ENCODE results near the gene EPX.

EPX gene

DNA sequence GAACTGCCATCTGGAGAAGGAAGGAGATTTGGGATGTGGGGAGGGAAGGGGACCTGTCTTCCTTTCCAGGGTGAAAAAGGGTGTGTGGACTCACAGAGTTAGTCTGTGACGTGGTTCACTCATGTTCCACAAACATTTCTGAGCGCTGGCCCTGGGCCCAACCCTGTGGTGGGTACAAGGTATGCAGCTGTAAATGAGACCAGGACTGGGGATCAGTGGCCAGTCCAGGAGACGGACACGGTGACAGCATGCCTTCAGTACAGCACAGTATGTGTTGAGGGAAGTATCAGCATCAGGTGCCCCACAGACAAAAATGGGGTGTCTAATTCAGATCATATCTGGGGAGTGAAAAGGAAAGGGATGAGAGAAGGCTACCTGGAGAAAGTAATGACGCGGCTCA, 5.5 kb upstream of the EPX start:
- DNase-seq: no peak

- DNase-seq: no peak
These were observed 4.9 kb upstream of the EPX start for GRCh38 chr17:58187675-58188074.

DNA sequence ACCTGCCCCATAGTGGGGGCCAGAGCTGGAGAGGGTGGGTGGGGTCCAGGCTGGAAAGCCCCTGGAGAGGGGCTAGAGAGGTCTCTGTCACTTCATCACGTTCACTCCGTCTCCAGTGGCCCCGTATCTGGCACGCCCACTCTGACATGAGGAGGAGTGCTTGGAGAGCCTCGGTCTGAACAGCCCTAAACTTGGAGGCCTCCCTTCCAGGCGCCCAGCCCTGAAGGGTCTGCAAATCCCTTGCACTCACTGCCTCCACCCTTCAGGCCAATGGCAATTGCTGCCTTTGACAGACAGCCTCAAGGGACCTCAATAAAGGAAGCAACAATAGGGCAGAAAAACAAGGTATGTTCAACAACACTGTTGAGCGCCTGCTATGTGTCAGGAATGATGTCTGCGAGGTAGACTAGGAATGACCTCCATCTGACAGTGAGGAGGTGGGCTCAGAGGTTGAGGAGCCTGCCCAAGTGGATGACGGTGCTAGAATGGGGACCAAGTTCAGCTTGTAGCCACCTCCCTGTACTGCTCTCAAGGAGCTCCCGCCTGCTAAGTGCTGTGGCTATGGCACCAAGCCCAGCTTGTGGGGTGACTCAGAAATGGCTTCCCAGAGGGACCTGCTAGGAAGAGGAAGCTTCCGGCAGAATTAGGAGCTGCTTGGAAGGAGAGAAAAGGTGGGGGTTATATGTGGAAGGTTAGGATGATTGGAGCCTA, 2.9 kb upstream of the EPX start:
- DNase-seq: no peak

- DNase-seq: no peak
These were observed 1.2 kb upstream of the EPX start for GRCh38 chr17:58191241-58191896.

GRCh38 chr17:58193641-58194255, 1.2 kb downstream of the EPX start:
- no peak for DNase-seq

DNA sequence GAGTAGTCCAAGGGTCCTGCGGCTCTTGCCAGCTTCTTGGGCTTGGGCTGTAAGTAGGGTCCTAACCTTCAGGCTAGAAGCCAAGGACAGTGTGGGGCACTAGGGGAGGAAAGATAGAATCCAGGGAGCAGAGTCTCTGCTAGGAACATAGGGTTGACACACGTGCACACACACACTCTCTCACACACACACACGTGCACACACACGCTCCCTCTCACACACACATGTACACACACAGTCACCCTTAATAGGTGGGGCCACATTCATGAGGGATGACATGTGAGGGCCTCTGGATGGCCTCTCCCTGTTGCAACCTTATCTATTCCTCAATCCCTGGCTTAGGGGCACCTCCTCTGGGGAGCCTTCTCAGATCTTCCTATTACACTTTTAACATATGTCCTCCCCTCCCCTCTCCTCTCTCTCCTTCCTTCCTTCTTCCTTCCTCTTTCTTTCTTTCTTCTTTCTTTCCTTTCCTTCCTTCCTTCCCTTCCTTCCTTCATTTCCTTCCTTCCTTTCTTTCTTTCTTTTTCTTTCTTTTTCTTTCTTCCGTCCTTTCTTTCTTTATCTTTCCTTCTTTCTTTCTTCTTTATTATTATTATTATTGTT, 3.1 kb downstream of the EPX start:
- DNase-seq: no peak

DNA sequence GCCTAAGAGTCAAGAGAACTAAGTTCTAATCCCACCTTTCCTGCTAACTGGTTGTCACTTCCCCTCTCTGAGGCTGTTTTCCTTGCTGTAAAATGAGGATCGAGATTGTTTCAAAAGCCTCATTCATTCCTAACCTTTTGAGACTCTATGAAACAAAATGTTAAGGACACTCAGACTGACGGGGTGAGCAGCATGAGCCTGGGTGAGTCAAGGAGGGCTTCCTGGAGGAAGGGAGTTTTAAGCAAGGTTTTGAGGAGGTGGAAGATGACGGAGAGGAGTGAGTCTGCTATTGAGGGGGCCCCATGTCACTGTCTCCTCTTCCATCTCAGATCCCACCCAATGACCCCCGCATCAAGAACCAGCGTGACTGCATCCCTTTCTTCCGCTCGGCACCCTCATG, 4.1 kb downstream of the EPX start:
- DNase-seq: no peak

GRCh38 chr17:58200024-58200633, 7.6 kb downstream of the EPX start:
- DNase-seq: peak; percentile 44

DNA sequence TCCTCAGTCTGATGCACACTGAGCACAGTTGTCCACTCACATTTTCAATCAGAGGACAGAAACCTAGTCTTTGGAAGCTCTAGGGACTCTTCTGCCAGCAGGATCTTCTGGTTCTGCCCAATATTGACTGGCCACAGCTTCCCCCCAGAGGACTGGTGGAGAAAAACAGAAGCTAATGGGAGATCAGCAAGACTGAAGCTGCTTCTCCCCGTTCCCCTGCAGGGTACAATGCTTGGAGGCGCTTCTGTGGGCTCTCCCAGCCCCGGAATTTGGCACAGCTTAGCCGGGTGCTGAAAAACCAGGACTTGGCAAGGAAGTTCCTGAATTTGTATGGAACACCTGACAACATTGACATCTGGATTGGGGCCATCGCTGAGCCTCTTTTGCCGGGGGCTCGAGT, 10.3 kb downstream of the EPX start:
- no peak for DNase-seq

GRCh38 chr17:58204796-58205195, 12.3 kb downstream of the EPX start:
- DNase-seq: no peak

DNA sequence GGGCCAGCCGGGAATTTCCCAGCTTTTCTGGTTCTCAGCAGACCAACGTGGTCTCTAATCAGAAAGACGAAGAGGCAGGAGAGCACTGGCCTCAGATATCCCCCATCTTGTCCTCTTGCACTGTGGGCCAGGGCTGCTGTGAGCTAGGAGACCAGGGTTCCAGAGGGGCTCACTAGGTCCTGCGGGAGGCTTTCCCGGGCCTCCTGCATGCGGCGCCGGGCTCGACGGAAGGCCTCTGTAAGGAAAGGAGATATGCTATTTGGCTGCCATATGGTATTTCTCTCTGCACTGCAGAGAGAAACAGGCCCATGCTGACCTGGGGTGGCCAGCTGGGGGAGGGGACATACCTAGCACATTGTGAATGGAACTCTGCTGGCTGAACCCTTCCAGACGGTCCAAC, 13.4 kb downstream of the EPX start:
- no peak for DNase-seq

DNA sequence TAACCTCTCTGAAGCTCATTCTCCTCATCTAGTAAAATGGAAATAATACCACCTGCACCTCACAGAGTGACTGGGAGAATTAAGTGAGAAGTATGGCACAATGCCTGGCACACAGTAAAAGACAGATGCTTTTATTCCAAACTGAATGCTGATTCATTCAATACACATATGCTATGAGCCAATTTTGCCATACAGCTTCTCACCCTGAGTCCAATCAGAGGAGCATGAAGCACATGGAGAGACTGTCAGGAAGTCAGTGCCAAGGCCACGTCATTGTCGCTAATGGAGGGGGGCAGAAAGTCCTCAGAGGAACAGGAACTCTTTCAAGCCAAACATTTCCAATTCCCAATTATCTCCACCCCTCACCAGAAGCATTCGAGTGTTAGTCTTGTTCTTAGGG, 14.9 kb downstream of the EPX start:
- DNase-seq: no peak

DNA sequence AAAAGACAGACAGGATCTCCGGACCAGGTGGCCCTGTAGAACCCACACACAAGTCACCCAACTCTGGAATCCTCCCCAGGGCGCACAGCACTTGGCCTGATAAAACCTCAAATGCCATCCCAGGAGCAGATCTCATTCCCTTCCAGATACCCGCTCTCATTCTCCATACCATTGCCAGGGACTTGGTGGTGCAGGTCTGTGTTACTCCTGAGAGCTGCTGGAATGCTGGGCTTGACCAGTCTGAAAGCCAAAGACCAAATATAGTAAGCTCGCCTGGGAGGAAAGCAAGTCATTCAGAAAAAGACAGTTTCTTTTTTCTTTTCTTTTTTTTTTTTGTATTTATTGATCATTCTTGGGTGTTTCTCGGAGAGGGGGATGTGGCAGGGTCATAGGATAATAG, 15.8 kb downstream of the EPX start:
- DNase-seq: no peak

DNA sequence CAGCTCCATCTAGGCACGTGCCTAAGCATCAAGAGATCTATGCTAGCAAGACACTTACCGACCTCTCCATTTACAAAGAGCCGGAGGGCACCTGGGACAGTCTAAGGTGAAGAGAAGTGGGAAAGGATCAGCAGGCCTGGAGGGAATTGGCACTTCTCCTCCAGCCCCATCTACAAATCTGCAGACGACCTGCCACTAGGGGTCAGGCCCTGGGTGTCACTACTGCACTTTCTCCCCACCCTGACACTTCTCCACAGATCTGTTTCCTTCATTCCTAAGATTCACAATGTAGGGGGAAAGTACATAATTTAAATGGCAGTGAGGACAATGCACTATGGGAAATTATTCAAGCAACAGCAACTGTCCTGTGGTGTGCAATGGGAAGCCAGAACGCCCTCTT, 18.4 kb downstream of the EPX start:
- DNase-seq: no peak

GRCh38 chr17:58215685-58216084, 23.2 kb downstream of the EPX start:
- no peak for DNase-seq

DNA sequence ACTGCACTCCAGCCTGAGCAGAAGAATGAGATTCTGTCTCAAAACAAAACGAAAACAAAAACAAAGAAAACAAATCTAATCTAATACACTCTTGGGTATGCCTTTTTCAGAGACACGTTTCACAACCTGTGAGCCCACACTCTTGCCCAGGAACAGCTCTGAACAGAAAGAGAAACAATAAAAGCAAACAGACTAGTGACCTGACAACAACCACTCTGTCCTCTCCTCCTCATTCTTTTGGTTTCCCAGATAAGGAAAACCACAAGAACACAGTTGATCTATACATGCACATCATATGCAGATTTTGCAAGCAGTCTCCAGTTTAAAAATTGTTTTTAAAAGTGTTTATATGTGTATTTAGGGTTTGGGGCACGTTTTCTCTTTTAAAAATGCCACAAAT, 25.2 kb downstream of the EPX start:
- DNase-seq: no peak

GRCh38 chr17:58219007-58219788, 26.7 kb downstream of the EPX start, which contains the start of gene MKS1:
MKS1 (minus strand) TSS chr17:58219255; CDS start chr17:58219230, 25 bp downstream.
- DNase-seq: peak; percentile 95

GRCh38 chr17:58219789-58220183, 27.3 kb downstream of the EPX start:
- no peak for DNase-seq

DNA sequence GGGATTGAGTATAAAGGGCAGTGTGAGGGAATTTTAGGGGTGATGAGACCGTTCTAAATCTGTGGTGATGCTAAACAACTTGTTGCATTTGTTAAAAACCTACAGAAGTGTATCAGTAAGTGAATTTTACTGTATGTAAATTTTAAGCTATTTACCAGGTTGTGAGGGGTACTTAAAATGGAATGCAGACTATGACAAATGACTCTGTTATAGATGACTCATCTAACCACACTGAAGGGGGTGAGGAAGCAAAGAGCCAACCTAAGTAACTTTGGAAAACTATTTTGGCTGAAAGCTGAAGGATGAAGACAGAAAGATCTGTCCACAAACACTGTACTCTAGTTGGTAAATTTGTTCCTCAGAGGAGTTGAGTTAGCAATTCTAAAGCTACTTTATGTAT, 31.8 kb downstream of the EPX start:
- no peak for DNase-seq

DNA sequence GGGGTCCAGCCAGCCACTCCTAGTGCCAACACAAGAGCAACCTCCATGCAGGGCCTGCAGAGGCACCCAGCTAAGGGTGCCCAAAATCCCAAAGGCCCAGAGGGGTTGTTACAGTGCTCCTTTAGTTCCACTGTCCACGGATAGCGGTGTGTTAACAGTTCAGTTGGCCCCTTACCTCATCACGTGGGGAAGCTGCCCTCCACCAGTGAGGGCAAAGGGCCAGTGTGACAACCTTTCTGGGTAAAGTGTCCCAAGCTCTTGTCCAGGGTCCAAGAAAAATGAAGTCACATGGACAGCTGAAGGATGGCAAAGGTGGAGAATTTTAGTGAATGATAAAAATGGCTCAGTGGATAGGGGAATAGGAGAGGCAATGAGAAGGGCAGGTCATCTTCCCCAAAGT, 35.2 kb downstream of the EPX start:
- no peak for DNase-seq

DNA sequence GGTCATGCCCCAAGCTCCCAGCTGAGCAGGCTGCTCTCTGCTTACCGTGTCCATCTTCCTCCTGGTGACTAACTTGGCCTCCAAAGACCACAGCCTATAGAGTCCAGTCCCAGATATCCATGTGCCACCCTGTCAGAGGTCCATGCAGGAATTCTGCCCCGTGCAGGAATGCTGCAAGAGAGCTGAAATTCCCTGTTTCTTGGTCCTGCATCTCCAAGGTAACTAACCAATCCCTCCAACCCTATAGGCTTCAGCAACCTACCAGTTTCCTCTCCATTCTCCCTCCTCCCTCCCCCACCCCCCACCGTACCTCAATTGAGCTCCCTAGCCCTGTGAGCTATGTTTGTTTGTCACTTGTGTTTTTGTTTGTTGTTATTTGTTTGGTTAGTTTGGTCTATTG, 36.2 kb downstream of the EPX start:
- DNase-seq: no peak

GRCh38 chr17:58229384-58229783, 36.9 kb downstream of the EPX start:
- no peak for DNase-seq

- DNase-seq: no peak
These were observed 37.4 kb downstream of the EPX start for GRCh38 chr17:58229881-58230280.
